Esophagus muscularis mucosa (tissue), 4 donors: Measurements from ENCODE around the gene KSR1.

Source experiments
- CTCF ChIP-seq, 3 experiments: fragments of 200-600 bp in 2 of 3; fragments of 450-650 bp in 1 of 3; sonication (generic) in 2 of 3; IDR thresholded peaks; one replicate each; pipeline ENCODE4 v1.5.1; 2017 to 2019; ENCODE audit warnings: antibody characterized with exemption in 3 of 3, mild to moderate bottlenecking in 2 of 3, moderate library complexity in 1 of 3
- EP300 ChIP-seq: sonication (generic); formaldehyde crosslinking; IDR thresholded peaks from one replicate; pipeline ENCODE4 v1.6.1; 2017; ENCODE audit warnings: antibody characterized with exemption
- POLR2A ChIP-seq: fragments of 450-650 bp; IDR thresholded peaks from one replicate; pipeline ENCODE4 v1.6.1; 2017; ENCODE audit warnings: antibody characterized with exemption, moderate library complexity, mild to moderate bottlenecking, low read depth

- no peak for TF ChIP-seq CTCF (IDR thresholded peaks at IDR 0.05)
- TF ChIP-seq POLR2A: no peak
- TF ChIP-seq EP300: no peak
These were observed 39.8 kb downstream of the KSR1 start for GRCh38 chr17:27496005-27496404.
